ENCODE data around the gene SPANXN2. TPM values are rescaled to one million over a fixed set of nuclear protein-coding genes. Genes with fewer than 3 reads are reported as not detected.

The SPANXN2 gene
- total and polyA plus RNA-seq, 7 donors = not detected

GRCh38 chrX:143733866-143734265 is 13.3 kb upstream of the SPANXN2 start:
- no peak for TF ChIP-seq POLR2A (IDR thresholded peaks at IDR 0.05)
- TF ChIP-seq POLR2AphosphoS5 (IDR thresholded peaks at IDR 0.05) = no peak
- TF ChIP-seq EP300 (IDR thresholded peaks at IDR 0.05) = no peak
- no peak for TF ChIP-seq CTCF (IDR thresholded peaks at IDR 0.05)
- H3K4me3 ChIP-seq = no peak overlapping the region
- H3K27ac ChIP-seq = no peak overlapping the region
- no peaks in the 10 kb centered on the region for H3K36me3 ChIP-seq
- intact Hi-C loops (cut with DNase I) = no loop called here
- no peaks in the 10 kb centered on the region for H3K9me3 ChIP-seq
- no peaks in the 10 kb centered on the region for H3K4me1 ChIP-seq
- DNase-seq = no peak
- H3K27me3 ChIP-seq = no peaks in the 10 kb centered on the region

GRCh38 chrX:143726296-143726695 is 5.7 kb upstream of the SPANXN2 start:
- 94% methylated on average over 17 of the region's 17 CpGs for WGBS, 2 donors
- H3K9me3 ChIP-seq = no peaks in the 10 kb centered on the region
- no peaks in the 10 kb centered on the region for H3K36me3 ChIP-seq
- no peak for DNase-seq
- no peak overlapping the region for H3K27ac ChIP-seq
- H3K4me3 ChIP-seq = no peak overlapping the region
- no peaks in the 10 kb centered on the region for H3K4me1 ChIP-seq
- intact Hi-C loops (cut with DNase I) = no loop called here
- H3K27me3 ChIP-seq = no peaks in the 10 kb centered on the region
- no peak for TF ChIP-seq CTCF (IDR thresholded peaks at IDR 0.05)
- no peak for TF ChIP-seq POLR2A (IDR thresholded peaks at IDR 0.05)
- no peak for TF ChIP-seq EP300 (IDR thresholded peaks at IDR 0.05)
- TF ChIP-seq POLR2AphosphoS5 (IDR thresholded peaks at IDR 0.05) = no peak

- Histone ChIP-seq H3K9me3 (no peaks in the 10 kb centered on the region), H3K4me3 (no peak overlapping the region), H3K27ac (no peak overlapping the region), H3K36me3 (no peaks in the 10 kb centered on the region), H3K4me1 (no peaks in the 10 kb centered on the region), H3K27me3 (no peaks in the 10 kb centered on the region)
- intact Hi-C loops (cut with DNase I) = no loop called here
- TF ChIP-seq POLR2A (IDR thresholded peaks at IDR 0.05) (no peak), POLR2AphosphoS5 (IDR thresholded peaks at IDR 0.05) (no peak), EP300 (IDR thresholded peaks at IDR 0.05) (no peak), CTCF (IDR thresholded peaks at IDR 0.05) (no peak)
- 68 to 90% methylated on average over 4 of the region's 4 CpGs for WGBS, 2 donors
- DNase-seq = no peak
Measured at GRCh38 chrX:143701460-143701859, 19.1 kb downstream of the SPANXN2 start.

- H3K27ac ChIP-seq = no peak overlapping the region
- no peak overlapping the region for H3K4me3 ChIP-seq
- DNase-seq = no peak
- intact Hi-C loops (cut with DNase I) = no loop called here
- H3K9me3 ChIP-seq = no peaks in the 10 kb centered on the region
- H3K36me3 ChIP-seq = no peaks in the 10 kb centered on the region
- TF ChIP-seq POLR2AphosphoS5 (IDR thresholded peaks at IDR 0.05) (no peak), POLR2A (IDR thresholded peaks at IDR 0.05) (no peak), CTCF (IDR thresholded peaks at IDR 0.05) (no peak), EP300 (IDR thresholded peaks at IDR 0.05) (no peak)
- no peaks in the 10 kb centered on the region for H3K4me1 ChIP-seq
- 79 to 84% methylated on average over 1 of the region's 1 CpG for WGBS, 2 donors
- H3K27me3 ChIP-seq = no peaks in the 10 kb centered on the region
Measured at GRCh38 chrX:143694885-143695284, 25.7 kb downstream of the SPANXN2 start.

- no peaks in the 10 kb centered on the region for H3K27me3 ChIP-seq
- no peaks in the 10 kb centered on the region for H3K9me3 ChIP-seq
- no peak overlapping the region for H3K27ac ChIP-seq
- no peak overlapping the region for H3K4me3 ChIP-seq
- intact Hi-C loops (cut with DNase I) = no loop called here
- H3K36me3 ChIP-seq = no peaks in the 10 kb centered on the region
- no peak for TF ChIP-seq CTCF (IDR thresholded peaks at IDR 0.05)
- TF ChIP-seq EP300 (IDR thresholded peaks at IDR 0.05) = no peak
- TF ChIP-seq POLR2A (IDR thresholded peaks at IDR 0.05) = no peak
- no peak for TF ChIP-seq POLR2AphosphoS5 (IDR thresholded peaks at IDR 0.05)
- WGBS, 2 donors = 41 to 55% methylated on average over 3 of the region's 3 CpGs
- no peak for DNase-seq
- H3K4me1 ChIP-seq = no peaks in the 10 kb centered on the region
Measured at GRCh38 chrX:143683486-143683885, 37.1 kb downstream of the SPANXN2 start.
